ENCODE results near the gene LAX1.
"Not testable (repeated sequence)": the region's sequence is repeated elsewhere in the genome, so short reads cannot be mapped to it uniquely, and the experiment has no call there.

The LAX1 gene, protein sequence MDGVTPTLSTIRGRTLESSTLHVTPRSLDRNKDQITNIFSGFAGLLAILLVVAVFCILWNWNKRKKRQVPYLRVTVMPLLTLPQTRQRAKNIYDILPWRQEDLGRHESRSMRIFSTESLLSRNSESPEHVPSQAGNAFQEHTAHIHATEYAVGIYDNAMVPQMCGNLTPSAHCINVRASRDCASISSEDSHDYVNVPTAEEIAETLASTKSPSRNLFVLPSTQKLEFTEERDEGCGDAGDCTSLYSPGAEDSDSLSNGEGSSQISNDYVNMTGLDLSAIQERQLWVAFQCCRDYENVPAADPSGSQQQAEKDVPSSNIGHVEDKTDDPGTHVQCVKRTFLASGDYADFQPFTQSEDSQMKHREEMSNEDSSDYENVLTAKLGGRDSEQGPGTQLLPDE

DNA sequence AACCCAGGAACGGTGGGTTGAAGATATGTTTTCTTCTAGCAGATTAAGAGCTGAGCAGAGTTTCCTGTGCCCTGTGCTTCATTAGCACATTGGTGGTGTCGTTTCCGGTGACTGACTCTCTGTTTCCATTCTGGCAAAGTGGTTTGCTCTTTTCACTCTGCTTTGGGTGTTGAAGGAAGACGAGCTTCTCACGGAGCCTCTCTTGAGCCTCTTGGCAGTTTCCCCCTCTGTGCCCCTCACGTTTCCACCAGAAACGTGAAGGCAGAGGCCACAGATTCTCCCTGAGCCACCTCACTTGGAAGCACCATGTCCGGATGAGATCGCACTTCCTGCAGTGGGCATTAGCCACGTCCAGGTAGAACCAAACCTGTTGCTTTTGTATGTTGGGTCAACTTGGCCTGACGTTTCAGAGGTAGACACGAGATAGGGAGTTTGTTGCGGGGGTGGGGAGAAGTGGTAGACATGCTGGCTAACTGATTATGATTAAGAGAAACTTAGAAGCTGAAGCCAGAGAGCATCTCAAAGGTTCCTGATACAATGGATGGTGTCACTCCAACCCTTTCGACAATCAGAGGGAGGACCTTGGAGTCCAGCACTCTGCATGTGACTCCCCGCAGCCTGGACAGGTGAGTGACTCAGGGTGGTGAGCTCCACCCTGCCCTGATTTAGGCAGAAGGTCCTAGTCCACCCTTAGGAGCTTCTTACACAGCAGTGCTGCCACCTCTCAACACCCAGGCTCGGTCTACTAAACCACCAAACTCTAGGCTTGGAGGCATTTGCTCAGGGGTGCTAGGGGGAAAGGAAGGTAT lies at the start of gene LAX1:
TSS of gene LAX1 (plus strand) at position 155 of the 809 bp plus-strand sequence. CDS start at position 538, 383 bp downstream.
- DNase-seq (ENCODE audit: low read depth in 2 of 2) = no peak

DNA sequence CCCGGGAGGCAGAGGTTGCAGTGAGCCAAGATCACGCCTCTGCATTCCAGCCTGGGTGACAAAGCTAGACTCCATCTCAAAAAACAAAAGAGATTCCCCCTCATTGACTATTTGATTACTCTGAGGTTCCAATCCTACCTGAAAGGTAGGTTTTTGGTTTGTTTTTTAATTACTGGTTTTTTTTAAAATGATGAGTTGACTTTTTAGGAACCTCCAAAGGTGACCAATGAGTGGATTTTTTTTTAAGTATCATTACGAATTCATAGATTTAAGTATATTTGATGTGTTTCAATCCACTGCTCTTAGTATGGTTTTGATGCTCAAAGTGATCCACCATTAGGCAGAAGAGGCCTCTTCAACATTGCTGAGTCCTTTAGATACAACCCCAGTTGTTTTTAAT lies 47.9 kb upstream of the LAX1 start:
- no peak for DNase-seq (ENCODE audit: low read depth in 2 of 2)

DNA sequence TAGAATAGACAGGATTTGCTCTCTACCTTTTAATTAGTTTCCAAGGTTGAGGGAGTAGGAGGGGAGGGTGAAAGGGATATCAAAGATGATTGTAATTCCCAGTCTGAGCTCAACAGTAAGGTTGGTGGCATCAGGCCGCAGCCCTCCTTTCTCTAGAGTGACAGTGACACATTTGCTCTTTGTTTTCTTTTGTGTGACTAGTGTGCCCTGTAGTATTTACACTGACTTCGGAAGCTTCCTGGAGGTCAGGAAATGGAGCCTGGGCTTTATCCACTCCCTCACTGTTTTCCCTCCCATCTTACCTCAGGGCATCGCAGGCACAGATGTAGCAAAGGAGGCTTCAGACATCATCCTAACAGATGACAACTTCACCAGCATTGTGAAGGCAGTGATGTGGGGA lies 44.7 kb upstream of the LAX1 start:
- no peak for DNase-seq (ENCODE audit: low read depth in 2 of 2)

DNA sequence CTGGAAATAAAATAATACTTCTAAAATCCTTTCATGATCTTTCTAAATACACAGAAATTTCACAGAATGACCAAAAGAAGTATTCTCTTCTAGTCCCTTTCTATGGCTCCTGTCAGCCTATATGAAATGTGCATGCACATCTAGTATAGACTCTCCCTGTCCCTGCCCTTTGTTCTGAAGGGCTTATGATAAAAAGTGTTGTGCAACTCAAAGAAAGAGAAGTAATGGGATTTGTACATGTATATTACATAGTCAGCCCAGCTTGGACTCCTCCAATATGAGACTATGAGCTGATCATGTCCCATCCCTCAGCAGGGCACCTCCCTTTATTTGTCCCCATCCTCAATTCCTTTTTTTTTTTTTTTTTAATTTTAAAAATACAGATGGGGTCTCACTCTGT lies 42.1 kb upstream of the LAX1 start:
- DNase-seq (ENCODE audit: low read depth in 2 of 2) = no peak

DNA sequence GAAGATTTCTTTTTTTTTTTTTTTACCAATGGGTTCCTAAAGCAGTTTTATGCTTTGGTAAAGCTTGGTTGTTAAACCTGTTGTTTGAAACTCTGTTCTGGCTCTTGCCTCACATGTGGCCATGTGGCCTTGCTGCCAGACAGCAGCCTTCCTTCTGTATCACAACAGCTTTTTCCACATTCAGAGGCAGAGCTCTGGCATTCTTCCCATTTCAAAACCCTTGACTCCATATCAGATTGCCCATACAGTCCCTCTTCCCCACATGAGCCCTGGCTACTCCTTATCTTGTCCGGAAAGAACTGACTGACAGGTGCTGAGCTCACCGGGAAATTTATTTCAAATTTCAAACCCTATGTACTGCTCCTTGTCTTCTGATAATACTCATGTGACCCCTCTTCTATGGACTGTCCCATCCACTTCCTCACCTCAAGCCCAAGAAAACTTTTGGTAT lies 38.5 kb upstream of the LAX1 start:
- DNase-seq (ENCODE audit: low read depth in 2 of 2) = no peak

DNA sequence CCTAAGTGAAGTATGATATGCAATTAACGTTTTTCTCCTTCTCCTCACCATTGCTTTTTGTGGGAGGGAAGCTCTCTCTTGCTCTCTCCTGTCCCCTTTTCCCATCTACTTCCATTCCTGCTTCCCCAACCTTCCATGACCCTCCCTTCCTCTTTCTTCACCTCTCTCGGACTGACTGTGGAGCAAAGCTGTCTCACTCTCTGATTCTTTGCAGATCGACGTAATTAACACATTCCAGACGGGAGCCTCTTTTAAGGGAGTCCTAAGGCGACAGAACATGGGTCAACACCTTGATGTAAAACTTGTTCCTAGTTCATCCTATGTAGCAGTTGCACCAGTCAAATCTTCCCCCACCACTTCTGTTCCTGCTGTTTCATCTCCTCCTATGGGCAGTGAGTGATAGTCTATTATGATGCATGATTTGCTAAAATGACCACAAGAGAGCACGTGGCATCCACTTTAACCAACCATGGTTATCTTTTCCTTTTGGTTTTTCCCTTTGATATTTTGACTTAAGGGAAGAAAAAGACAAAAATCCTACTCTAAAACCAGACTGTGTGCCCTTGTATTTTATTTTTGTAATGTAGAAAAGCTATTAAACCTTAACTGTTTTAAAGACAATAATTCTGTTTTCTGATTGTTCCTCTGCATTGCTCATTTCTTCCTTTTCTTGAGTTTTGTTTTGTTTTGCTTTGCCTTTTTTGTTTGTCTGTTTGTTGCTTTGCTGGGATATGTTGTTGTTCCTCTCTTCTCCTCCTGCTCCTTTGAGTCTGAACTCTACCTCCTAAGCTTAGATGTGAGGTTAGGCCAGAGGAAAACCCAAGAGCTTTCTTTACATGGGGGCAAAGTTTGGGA lies 31.7 kb upstream of the LAX1 start:
- no peak for DNase-seq (ENCODE audit: low read depth in 2 of 2)

DNA sequence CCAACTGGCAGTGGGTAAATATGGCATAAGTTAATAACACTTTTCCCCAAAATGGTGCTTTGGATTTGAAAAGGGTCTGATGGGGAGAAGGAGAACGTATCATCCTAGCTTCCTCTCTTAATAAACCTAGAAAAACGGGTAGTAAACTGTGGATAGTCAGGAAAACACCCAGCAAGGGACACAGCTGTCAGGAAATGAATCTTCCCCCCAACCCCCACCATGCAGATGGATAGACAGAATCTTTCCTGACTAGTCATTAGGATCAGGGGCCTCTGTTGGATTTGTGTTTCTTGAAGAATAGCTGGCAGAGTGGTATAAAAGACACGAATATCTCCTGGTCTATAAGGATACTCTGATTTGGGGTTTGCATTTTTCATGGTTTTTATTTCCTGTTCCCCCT lies 22.5 kb upstream of the LAX1 start:
- no peak for DNase-seq (ENCODE audit: low read depth in 2 of 2)

DNA sequence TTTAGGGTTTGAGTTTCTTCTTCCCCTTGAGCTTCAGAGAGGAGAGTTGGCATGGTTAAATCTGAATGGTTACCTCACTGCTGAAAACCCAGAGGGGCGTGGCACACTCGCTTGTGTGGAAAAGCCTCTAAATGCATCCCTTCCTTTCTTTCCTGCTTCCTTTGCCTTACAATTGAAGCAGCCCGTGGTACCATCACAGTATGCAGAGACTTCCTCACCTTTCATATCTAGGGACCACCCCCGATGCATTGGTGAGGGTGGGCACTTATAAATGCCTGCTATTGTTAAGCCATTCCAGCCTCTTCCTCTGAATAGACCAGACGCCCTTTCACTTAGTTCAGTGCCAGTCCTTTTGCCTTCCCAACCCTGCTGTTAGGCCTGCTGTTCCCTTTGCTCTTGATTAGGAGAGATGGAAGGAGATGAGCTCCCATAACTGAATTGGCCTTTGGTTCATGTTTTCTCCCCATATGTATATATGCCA lies 21.9 kb upstream of the LAX1 start:
- no peak for DNase-seq (ENCODE audit: low read depth in 2 of 2)

DNA sequence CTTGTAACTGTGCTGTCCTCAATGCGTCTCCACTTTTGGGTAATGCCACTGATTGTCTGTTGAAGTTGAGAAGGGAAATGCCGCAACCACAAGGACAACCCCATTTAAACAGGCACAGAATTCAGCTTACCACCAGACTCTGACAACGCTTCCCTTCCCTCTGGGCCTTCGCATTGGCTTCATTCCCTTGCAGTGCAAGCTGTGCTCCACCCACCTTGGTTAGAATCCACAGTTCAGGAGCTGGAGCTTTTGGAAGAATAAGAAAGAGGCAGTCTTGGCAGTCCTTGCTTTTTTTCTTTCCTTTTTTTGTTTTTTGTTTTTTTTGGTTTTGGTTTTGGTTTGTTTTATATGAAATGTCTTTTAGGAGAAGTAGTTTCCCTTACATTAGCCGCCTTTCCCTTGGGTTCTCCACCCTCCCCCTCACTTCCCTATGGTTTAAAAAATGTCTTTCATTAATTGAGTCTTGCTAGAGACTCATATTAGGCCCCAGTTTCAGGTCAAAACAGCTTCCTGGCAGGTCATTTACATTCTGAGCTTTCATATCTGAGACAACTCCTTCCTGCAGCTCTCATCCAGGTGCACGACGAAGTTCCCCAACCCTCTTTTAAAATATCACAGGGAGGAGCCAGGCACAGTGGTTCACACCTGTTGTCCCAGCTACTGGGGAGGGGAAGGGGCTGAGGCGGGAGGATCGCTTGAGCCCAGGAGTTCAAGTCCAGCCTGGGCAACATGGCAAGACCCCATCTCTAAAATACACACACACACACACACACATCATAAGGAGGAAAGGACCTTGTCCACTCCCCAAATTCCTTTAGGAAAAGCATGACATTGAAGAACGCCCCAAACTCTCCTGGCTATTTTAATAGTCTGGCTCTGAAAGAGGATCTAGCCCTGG lies 20.7 kb upstream of the LAX1 start:
- peak in 1 of 2 experiments; percentile 19 for DNase-seq (ENCODE audit: low read depth in 2 of 2)

DNA sequence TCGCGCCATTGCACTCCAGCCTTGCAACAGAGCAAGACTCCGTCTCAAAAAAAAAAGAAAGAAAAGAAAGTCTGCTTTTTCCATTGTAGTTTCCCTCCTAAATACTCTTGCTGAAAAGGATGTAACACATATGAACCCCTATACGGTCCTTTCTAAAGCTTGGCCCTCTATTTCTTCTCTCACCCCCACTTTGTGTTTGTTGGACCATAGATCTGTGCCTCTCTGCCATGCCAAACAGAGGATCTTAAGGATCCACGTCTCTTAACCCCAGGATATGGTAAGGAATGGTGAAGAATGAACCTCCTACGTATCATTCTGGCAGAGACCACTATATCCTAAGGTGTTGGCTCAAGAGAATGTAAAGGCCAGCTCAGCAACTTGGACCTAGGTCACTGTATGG lies 18.7 kb upstream of the LAX1 start:
- DNase-seq (ENCODE audit: low read depth in 2 of 2) = no peak

DNA sequence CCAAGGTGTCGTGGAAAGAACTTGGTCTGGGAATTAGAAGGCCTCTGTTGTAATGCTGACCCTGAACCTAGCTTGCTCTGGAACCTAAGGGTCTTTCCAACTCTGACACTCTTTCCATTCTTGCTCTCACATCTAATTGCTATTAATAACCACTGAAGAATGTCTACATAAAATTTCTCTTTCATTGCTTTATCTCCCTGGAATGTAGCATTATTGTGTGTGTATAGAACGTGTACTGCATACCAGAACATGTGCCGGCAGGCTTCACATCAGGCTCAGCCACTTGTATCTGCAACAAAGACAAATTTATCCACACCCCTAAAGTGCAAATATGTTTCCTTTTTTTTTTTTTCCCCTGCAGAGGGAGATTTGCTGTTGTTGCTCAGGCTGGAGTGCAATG lies 13.9 kb upstream of the LAX1 start:
- DNase-seq (ENCODE audit: low read depth in 2 of 2) = peak; percentile 58 to 66

DNA sequence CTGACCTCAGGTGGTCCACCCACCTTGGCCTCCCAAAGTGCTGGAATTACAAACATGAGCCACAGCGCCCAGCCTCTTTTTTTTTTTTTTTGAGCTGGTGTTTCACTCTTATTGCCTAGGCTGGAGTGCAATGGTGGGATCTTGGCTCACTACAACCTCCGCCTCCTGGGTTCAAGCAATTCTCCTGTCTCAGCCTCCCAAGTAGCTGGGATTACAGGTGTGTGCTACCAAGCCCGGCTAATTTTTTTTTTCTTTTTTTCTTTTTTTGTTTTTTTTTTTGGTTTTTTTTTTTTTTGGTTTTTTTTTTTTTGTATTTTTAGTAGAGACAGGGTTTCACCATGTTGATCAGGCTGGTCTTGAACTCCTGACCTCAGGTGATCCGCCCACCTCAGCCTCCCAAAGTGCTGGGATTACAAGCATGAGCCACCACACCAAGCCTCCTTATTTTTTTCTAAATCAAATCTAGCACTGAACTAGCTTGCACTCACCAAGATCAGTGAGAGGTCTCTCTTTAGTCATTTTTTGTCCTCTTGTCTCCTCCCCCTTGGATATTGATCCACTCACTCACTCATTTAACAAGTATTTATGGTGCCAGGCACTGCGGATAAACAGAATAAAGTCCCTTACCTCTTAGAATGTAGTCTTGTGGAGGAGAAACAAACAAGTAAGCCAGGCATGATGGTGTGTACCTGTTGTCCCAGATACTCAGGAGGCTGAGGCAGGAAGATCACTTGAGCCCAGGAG lies 13.2 kb upstream of the LAX1 start:
- DNase-seq (ENCODE audit: low read depth in 2 of 2) = not testable (repeated sequence)

DNA sequence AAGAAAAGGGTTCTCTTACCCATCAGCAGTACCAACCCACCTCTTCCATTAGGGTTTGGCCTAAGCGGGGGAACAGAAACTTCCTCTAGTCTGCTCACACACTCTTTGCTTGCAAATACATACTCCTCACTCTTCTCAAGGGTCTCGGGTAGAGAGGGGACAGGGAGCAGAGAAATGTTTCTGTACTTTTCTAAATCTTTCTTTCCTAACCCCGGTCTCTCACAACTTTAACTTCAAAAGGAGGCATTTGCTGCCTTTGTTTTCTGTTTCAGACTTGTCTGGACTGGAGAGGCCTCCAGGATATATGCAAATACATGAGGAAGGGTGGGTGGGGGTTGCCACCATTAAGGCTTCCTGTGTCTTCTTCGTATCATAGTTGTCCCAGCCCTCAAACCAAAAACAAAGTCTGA lies 10.5 kb upstream of the LAX1 start:
- DNase-seq (ENCODE audit: low read depth in 2 of 2) = no peak

DNA sequence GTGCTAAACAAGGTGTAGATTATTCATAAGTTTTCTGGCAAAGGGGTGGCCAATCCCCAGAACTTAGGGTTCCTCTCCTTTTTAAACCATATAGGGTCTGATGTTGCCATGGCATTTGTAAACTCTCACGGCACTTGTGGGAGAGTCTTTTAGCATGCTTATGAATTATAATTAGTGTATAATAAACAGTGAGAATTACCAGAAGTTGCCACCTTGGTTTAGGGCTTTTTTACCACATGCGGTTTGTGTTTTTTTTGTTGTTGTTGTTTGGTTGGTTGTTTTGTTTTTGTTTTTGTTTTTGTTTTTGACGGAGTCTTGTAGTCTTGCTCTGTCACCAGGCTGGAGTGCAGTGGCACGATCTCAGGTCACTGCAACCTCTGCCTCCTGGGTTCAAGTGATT lies 8.9 kb upstream of the LAX1 start:
- DNase-seq (ENCODE audit: low read depth in 2 of 2) = no peak

DNA sequence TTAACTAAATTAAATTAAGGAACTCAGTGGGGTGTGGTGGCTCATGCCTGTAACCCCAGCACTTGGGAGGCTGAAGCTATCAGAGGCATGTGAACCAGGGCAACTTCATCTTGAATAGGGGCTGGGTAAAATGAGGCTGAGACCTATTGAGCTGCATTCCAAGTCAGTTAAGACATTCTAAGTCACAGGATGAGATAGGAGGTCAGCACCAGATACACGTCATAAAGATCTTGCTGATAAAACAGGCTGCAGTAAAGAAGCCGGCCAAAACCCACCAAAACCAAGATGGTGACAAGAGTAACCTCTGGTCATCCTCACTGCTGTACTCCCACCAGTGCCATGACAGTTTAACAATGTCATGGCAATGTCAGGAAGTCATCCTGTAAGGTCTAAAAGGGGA lies 6.2 kb upstream of the LAX1 start:
- DNase-seq (ENCODE audit: low read depth in 2 of 2) = not testable (repeated sequence)

DNA sequence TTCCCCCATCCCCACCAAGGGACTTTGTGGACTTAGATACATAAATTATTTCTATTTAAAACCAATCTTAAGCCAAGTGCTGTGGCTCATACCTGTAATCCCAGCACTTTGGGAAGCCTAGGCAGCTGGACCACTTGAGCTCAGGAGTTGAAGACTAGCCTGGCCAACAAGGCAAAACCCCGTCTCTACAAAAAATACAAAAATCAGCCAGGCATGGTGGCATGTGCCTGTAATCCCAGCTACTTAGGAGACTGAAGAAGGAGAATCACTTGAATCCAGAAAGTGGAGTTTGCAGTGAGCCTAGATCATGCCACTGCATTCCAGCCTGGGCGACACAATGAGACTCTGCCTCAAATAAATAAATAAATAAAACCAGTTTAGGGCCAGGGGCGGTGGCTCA lies 4.5 kb upstream of the LAX1 start:
- DNase-seq (ENCODE audit: low read depth in 2 of 2) = no peak

DNA sequence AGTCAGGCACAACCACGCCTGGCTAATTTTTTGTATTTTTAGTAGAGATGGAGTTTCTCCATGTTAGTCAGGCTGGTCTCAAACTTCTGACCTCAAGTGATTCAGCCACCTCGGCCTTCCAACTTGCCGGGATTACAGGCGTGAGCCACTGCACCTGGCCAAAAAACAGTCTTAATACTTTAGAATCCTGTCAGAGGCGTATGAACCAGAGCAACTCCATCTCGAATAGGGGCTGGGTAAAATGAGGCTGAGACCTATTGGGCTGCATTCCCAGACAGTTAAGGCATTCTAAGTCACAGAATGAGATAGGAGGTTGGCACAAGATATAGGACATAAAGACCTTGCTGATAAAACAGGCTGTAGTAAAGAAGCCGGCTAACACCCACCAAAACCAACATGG lies 3.0 kb upstream of the LAX1 start:
- not testable (repeated sequence) for DNase-seq (ENCODE audit: low read depth in 2 of 2)

DNA sequence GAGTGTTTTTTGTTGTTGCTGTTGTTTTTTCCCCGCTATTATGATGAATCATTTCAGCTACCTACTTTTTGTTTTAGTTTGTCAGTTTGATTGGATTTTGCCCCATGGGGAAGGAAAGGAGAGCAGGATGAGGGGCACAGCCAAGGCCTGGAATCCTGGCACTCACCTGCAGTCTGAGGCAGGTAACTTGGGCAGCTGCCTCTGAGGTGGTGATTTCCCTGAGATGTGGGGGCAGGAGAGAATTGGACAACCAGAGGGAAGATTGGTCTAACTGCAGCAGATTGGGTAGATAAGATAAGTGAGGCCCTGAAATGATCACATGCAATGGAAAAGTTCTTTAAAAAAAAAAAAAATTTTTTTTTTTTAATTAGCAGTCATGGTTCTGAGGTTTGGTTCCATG lies 1.5 kb upstream of the LAX1 start:
- DNase-seq (ENCODE audit: low read depth in 2 of 2) = no peak

DNA sequence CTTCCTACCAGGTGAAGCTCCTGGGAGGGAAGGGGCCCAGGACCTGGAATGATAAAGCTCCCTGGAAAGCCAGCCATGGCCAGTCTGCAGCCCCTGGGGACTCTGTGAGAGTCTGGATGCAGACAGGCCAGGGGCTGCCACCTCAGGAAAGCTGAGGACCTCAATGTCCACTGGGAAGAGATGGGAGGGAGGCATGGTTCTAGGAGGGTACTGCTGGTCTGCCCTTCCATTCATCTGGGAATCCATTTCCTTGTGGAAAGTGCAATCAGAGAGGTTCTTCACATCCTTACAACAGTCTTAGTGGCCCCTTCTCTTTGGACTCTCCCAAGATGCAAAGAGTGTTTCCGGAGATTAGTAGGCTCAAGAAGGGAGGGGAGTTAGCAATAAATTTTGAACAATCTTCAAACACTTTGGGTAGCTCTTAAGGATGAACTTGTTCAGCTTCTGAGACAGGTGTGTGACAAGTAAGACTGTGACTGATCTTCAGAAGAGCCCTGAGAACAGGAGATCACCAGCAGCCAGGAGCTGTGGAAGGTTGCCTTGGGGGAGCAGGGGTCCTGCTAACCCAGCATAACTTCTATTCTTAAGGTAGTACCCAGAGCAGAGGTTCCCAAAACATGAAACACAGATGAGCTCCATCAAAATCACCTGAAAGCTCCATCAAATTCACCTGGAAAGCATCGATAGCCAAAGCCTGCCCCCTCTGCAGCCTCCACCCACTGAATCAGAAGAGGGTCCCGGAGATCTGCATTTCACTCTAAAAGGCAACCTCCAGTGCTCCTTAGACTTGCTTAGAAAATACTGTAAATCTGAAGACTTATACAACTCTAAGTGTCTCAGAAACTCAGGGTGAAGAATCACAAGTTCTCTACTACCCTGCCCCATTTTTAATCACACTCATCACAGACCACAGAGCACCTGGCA lies 616 bp upstream of the LAX1 start:
- DNase-seq (ENCODE audit: low read depth in 2 of 2) = no peak
